GM18526 (cell line): ENCODE measurements around the gene DGCR8.

Experiments used
- POLR2A ChIP-seq: IDR thresholded peaks from 3 replicates; pipeline ENCODE4 v1.6.1; 2011; ENCODE audit not compliant: insufficient read length; ENCODE audit errors: extremely low read depth

DGCR8 gene

DNA sequence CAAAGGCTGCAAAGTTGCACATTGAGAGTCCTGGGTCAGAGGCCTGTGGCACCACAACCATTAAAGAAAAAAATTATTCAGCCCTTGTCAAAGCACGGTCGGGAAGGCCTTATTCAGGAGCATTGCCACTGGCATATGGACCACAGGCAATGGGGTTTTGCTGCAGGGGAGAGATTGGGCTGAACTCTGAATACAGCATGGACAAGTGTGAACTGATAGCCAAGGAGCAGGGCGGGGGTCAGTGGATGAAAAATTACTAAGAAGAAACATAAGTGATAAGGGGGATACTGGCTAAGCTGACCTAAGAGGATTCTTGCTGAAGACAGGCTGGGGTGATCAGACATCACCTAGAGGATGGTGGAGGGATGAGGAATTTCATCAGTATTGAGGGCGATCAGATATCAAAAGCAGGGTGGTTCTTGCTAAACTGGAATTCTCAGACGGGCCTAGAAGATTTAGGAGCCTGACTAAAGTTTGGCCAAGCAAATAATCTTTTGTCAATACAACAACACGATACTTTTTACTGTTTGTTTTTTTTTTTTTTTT is 3.3 kb upstream of the DGCR8 start:
- TF ChIP-seq POLR2A = no peak

DNA sequence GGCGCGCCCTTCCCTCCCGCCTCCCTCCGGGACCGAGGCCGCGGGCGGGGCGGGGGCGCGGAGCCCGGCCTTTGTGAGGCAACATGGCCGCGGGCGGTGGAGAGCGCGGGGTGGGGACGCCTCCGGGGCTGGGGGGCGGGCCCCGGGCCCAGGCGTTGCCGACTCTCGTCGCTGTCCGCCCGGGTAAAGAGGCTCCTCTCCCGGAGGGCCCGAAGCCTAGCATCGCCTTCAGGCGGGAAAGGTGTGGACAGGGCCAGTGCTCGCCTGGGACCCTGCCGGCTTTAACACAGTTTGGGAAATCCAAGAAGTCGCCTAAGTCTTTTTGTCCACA is 369 bp downstream of the DGCR8 start:
- TF ChIP-seq POLR2A = no peak

DNA sequence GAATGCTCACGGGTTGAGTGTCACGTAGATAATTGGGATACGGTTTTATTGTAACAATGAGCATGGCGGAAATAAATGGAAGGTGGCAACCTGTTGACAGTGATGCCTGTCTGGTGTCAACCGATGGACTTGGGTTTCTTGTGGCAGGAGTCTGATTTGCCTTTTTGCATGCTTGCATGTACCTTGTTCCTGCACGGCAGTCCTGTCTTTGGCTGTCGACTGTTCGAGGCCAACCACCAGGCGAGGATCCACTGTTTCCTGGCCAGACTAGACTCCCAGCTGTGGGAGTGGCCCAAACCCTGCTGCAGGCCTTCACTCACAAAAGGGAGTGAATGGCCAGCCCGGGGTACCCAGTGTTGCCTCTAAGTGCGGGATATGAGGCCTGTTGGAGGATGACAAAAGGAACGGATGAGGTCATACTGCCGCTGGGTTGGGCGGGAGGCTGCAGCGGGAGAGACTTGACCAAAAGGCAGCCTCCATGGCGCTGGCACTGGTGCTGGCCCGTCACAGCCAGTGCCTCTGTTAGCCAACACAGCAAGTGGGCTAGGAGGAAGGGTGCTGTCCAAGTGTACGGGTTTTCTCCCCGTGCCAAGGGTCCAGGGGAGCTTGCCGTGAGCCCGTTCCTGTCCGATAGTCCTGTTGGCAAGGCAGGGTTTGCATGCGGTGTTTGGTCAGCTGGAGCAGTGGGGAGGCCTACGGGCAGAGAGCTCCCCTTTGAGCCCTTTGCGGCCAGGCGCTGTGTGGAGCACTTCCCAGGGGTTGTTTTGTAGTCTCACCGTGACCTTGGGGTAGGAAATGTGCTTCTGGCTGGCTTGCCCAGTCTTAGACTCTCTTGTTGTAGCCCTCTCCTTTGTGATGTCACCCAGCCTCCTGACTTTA is 974 bp downstream of the DGCR8 start:
- TF ChIP-seq POLR2A = no peak

DNA sequence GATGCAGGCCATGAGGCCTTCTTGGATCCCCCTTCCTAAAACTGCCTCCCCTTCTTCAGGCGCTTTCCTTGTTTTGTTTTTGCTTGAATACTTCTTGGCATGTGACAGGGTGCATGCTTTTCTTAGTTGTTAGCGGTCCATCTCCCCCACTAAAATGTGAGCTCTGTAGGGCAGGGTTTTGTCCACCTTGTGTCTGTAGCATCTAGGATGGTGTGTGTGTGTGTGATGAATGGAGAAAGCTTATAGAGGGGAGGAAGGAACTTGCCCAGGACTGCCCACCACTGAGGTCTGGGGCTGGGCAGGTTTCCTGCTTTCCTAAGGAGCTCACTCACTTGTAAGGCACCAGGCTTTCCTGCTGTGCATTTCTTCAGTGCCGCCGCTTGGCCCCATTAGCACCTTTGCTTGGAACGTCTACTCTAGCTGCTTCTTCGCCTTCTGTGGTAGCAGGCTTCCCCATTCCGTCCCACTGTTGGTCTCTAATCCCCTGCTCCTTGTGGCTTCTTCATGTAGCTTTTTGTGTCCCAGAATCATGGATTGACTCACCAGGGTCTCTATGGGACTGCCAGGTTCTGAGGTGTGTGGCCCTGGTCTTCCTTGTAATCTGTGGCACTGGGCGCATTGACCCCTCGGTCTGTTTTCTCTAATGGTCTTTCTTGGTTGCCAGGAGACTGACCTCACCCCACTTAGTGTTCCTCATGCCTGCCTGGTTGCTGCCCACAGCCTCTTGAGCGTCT is 3.3 kb downstream of the DGCR8 start:
- no peak for TF ChIP-seq POLR2A

DNA sequence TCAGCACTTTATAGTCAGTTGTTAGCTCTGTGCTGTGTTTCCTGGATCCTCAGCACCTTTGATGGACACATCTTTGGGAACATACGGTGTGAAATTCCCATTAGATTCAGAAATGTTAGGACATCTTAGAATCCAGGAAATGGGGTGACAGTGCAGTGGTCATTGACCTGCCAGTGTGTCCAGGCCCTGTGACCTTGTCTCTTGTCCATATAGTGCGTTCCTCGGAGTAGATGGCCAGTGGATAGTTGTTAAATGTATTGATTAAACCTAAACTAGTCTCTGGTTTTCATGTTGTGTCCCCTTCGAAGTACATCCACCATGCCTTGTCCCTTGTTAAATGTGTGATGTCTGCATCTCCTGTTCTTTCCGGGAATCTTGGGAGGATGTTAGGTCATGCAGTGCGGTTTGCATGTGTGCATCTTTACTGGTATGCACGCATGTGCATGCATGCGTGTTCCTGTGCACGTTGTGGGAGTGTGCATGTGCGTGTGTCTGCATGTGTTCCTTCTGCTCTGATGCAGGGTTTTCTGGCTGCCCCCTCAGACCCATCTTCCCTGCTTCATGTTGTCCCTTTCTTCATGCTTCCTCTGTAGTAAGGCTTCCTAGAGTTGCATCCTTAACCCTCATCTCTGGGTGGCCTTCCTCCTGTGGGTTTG is 4.0 kb downstream of the DGCR8 start:
- TF ChIP-seq POLR2A = no peak

DNA sequence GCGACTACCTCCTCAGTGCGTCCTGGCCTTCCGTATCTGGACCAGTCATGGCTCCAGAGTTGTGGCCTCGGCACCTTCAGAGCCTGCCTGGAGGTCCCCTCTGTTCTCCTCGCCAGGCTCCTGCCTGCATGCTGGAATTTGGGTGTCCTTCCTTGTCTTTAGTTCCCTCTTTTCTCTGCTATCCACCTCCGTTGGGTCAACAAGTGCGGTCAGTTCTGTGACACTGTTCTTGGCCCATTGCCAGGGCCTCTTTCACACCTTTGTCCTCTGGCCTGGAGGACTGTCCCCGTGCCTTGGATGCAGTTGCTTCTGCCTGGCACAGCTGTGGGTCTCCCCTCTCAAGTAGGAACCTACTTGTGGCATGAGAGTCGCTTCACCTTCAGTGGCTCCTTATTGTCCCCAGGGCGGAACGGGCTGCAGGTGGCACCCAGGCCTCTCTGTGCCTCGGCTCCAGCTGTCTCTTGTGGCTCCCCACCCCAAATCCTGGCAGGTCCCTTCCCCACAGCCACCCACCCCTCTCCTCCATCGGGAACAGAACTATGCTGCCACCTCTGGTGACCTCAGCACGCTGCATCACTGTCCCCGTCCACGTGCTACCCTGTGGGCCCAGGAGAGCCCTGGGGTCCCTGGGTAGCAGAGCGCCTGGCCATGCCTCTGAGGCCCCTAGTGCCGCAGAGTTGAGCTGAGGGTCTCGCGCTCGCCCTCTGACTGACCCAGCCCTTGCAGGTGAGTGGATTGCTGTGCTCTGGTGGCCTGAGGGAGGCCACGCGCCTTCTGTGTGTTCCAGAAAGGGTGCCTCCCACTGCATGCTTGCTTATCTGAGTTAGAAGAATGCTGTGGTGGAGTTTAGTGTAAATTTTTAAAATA is 4.7 kb downstream of the DGCR8 start:
- no peak for TF ChIP-seq POLR2A

DNA sequence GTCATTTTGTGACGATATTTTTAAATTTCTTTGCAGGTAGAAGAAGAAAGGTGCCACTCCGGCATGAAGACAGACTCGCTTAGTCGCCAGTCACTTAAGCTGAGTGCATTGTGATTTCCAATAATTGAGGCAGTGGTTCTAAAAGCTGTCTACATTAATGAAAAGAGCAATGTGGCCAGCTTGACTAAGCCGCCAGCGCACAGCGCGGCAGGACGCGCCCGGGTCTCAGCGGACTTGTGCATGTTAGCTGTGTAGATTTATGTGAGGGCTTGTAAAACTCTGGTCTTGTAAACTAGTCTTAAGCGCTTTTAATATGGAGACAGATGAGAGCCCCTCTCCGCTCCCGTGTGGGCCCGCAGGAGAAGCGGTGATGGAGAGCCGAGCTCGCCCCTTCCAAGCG is 5.6 kb downstream of the DGCR8 start:
- no peak for TF ChIP-seq POLR2A

- no peak for TF ChIP-seq POLR2A
These were observed 6.1 kb downstream of the DGCR8 start for GRCh38 chr22:20086101-20086599.

DNA sequence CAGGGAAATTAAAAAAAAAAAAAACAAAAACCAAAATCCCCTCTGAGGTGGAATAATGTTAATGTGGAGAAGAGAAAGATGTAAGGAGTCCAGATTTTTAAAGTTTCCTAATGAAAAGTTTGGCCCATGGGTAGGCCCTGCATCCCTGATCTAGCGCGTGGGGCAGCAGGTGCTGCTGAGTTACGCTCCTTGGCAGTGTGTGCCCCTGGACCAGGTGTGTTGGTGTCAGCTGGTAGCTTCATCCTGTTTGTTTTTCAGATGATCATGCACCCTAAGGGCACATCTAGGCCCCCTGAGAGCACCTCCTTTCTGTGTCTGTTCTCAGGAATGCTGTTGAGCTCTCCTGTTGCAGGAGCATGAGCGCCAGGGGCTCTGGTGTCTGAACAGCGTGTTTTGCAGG is 6.7 kb downstream of the DGCR8 start:
- no peak for TF ChIP-seq POLR2A

- no peak for TF ChIP-seq POLR2A
These were observed 7.5 kb downstream of the DGCR8 start for GRCh38 chr22:20087319-20088262.

DNA sequence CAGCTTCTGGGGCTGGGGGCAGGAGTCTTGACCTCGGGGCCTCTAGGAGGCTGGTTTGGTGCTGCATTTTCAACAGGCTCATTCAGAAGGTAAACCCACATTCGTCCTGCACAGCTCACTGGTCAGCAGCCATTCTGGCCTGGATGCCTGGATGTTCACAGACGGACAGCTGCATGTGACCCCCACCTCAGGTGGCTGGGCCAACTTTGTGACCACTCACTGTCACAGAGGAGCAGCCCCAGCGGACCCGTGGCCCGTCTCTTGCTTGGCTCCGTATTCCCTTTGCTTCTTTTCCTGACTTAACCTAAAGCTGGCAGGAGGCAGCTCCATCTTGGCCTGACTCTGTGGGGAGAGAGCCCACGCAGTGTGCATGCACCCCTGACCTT is 8.2 kb downstream of the DGCR8 start:
- TF ChIP-seq POLR2A = no peak

- no peak for TF ChIP-seq POLR2A
These were observed 9.4 kb downstream of the DGCR8 start for GRCh38 chr22:20089226-20089976.

DNA sequence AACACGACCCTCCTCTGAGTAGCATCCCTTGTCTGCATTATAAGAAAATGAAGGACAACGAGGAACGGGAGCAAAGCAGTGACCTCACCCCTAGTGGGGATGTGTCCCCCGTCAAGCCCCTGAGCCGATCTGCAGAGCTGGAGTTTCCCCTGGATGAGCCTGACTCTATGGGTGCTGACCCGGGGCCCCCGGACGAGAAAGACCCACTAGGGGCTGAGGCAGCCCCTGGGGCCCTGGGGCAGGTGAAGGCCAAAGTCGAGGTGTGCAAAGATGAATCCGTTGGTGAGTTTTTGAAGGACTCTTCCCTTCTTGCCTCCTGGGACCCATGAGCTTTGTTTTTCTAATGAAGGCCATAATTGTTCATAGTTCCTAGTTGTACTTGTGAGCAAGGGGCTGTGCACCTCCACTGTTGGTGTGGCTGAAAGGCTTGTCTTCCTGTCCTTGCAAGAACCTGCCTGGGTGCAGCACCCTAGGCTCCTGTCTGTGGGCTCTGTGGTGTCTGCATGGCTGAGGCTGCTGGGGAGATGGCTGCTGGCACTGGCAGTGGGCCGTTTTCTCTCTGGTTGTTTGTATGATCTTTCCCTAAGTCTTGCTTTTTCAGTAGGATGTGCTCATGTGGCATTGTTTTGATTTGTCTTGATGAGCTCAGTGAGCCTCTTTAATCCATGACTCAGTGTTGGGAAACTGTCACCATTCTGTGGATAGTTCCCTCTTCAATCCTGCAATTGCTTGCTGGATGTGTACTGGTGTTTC is 10.1 kb downstream of the DGCR8 start:
- TF ChIP-seq POLR2A = no peak
